GM18868 (cell line): Measurements from ENCODE around the gene CLDN18.
A peak's percentile ranks its signal among the peaks of the same experiment; 100 is the strongest.

ENCODE experiments used
- ATAC-seq: cut with Tn5 transposase; IDR thresholded peaks from one replicate; pipeline ENCODE4 v1.9.1; 2021; ENCODE audit warnings: mild to moderate bottlenecking, moderate library complexity; ENCODE audit not compliant: unreplicated experiment

CLDN18 gene

GRCh38 chr3:138009476-138010272 is at the start of gene CLDN18:
CLDN18 (plus strand) TSS chr3:138010165; CDS start chr3:138010226, 61 bp downstream.
- ATAC-seq = no peak

GRCh38 chr3:137962251-137962650 is 47.7 kb upstream of the CLDN18 start:
- ATAC-seq = no peak

GRCh38 chr3:137963463-137963862 is 46.5 kb upstream of the CLDN18 start:
- no peak for ATAC-seq

GRCh38 chr3:137970914-137971831 is 38.8 kb upstream of the CLDN18 start:
- ATAC-seq = peak; percentile 96

- no peak for ATAC-seq
These were observed 37.6 kb upstream of the CLDN18 start for GRCh38 chr3:137972396-137972795.

- ATAC-seq = no peak
These were observed 31.6 kb upstream of the CLDN18 start for GRCh38 chr3:137978328-137978727.

GRCh38 chr3:137987723-137988122 is 22.2 kb upstream of the CLDN18 start:
- ATAC-seq = peak; percentile 43

- peak; percentile 77 for ATAC-seq
These were observed 21.8 kb upstream of the CLDN18 start for GRCh38 chr3:137988152-137988551.

GRCh38 chr3:137988982-137989381 is 21.0 kb upstream of the CLDN18 start:
- ATAC-seq = peak; percentile 66

- no peak for ATAC-seq
These were observed 19.5 kb upstream of the CLDN18 start for GRCh38 chr3:137990427-137990826.

- no peak for ATAC-seq
These were observed 17.4 kb upstream of the CLDN18 start for GRCh38 chr3:137992592-137992991.

- no peak for ATAC-seq
These were observed 11.6 kb upstream of the CLDN18 start for GRCh38 chr3:137998121-137999042.

GRCh38 chr3:138003069-138003468 is 6.9 kb upstream of the CLDN18 start:
- ATAC-seq = no peak

- ATAC-seq = no peak
These were observed 4.3 kb upstream of the CLDN18 start for GRCh38 chr3:138005627-138006026.

GRCh38 chr3:138007898-138008297 is 2.1 kb upstream of the CLDN18 start:
- ATAC-seq = no peak

GRCh38 chr3:138010273-138010590 is 267 bp downstream of the CLDN18 start:
- ATAC-seq = no peak

- no peak for ATAC-seq
These were observed 1.8 kb downstream of the CLDN18 start for GRCh38 chr3:138011722-138012121.

GRCh38 chr3:138012526-138012925 is 2.6 kb downstream of the CLDN18 start:
- ATAC-seq = no peak

GRCh38 chr3:138016065-138016464 is 6.1 kb downstream of the CLDN18 start:
- ATAC-seq = no peak

GRCh38 chr3:138019281-138020069 is 9.5 kb downstream of the CLDN18 start:
- no peak for ATAC-seq
